OCI-LY1 (cell line): ENCODE results near the gene VPS54.

Experiments used
- H2AFZ ChIP-seq: fragments of 200-600 bp; sonication (generic), shearing (Covaris generic); 2 replicates; pipeline ENCODE4 v1.6.0; 2014; ENCODE audit warnings: antibody characterized with exemption, mild to moderate bottlenecking, low read length
- H3F3A ChIP-seq: fragments of 200-600 bp; sonication (generic), shearing (Covaris generic); 2 replicates; pipeline ENCODE4 v1.6.0; 2014; ENCODE audit warnings: mild to moderate bottlenecking, antibody characterized with exemption, low read length, moderate library complexity; ENCODE audit not compliant: insufficient read depth
- H3K27ac ChIP-seq: fragments of 200-600 bp; sonication (generic); 2 replicates; pipeline ENCODE4 v1.5.1; 2014; ENCODE audit warnings: low read length, mixed run types, mild to moderate bottlenecking, low read depth; ENCODE audit not compliant: poor library complexity, severe bottlenecking
- H3K27me3 ChIP-seq: fragments of 200-600 bp; sonication (generic); 2 replicates; pipeline ENCODE4 v1.6.0; 2014; ENCODE audit warnings: antibody characterized with exemption, mild to moderate bottlenecking, low read length, moderate library complexity; ENCODE audit not compliant: insufficient read depth
- H3K36me3 ChIP-seq: fragments of 200-600 bp; sonication (generic); 2 replicates; pipeline ENCODE4 v1.6.1; 2014; ENCODE audit warnings: mild to moderate bottlenecking, antibody characterized with exemption, low read length, moderate library complexity, mixed read lengths; ENCODE audit not compliant: insufficient read depth
- H3K4me1 ChIP-seq: fragments of 200-600 bp; sonication (generic); 2 replicates; pipeline ENCODE4 v1.5.1; 2014; ENCODE audit warnings: mild to moderate bottlenecking, low read length, moderate library complexity; ENCODE audit not compliant: insufficient read depth, severe bottlenecking
- H3K4me2 ChIP-seq: fragments of 200-600 bp; sonication (generic), shearing (Covaris generic); 2 replicates; pipeline ENCODE4 v1.6.1; 2014; ENCODE audit warnings: low read length
- H3K4me3 ChIP-seq: fragments of 200-600 bp; sonication (generic); 2 replicates; pipeline ENCODE4 v1.5.1; 2014; ENCODE audit warnings: low read length, low read depth, mild to moderate bottlenecking, mixed read lengths; ENCODE audit not compliant: poor library complexity, severe bottlenecking
- H3K79me2 ChIP-seq: fragments of 200-600 bp; shearing (Covaris generic); 2 replicates; pipeline ENCODE4 v1.6.1; 2016; ENCODE audit warnings: mixed run types, low read length, mixed read lengths; ENCODE audit not compliant: insufficient read depth
- H3K9ac ChIP-seq: fragments of 200-600 bp; sonication (generic), shearing (Covaris generic); 2 replicates; pipeline ENCODE4 v1.6.1; 2014; ENCODE audit warnings: mild to moderate bottlenecking, low read length, mixed read lengths
- H3K9me2 ChIP-seq: fragments of 200-600 bp; sonication (generic), shearing (Covaris generic); 2 replicates; pipeline ENCODE4 v1.6.1; 2014; ENCODE audit warnings: low read depth, mild to moderate bottlenecking, low read length, mixed read lengths
- H3K9me3 ChIP-seq: fragments of 200-600 bp; shearing (Covaris generic); 2 replicates; pipeline ENCODE4 v1.6.1; 2014; ENCODE audit warnings: low read length, mixed read lengths
- H4K20me1 ChIP-seq: fragments of 200-600 bp; sonication (generic), shearing (Covaris generic); 2 replicates; pipeline ENCODE4 v1.6.0; 2016; ENCODE audit warnings: mild to moderate bottlenecking, low read length; ENCODE audit not compliant: insufficient read depth
- CTCF ChIP-seq: fragments of 200-600 bp; sonication (generic), shearing (Covaris generic); IDR thresholded peaks from 2 replicates; pipeline ENCODE4 v1.5.1; 2017; ENCODE audit warnings: mild to moderate bottlenecking, antibody characterized with exemption, low read length, moderate library complexity, mixed read lengths
- EZH2 ChIP-seq: fragments of 200-600 bp; sonication (generic), shearing (Covaris generic); IDR thresholded peaks from 2 replicates; pipeline ENCODE4 v1.8.0; 2017; ENCODE audit warnings: borderline replicate concordance, mixed run types, mild to moderate bottlenecking, antibody characterized with exemption, low read length, moderate library complexity, mixed read lengths

The VPS54 gene

GRCh38 chr2:63882395-63883105, 136.7 kb downstream of the VPS54 start:
- H3K36me3 ChIP-seq: peaks cover 67% of the 10 kb centered on the region
- H3K4me3 ChIP-seq: no peak overlapping the region
- no peaks in the 10 kb centered on the region for H4K20me1 ChIP-seq
- no peaks in the 10 kb centered on the region for H3K27me3 ChIP-seq
- TF ChIP-seq CTCF: no peak
- 0 out of 2 replicates have a peak, but pooled peaks cover under 1% of the 10 kb centered on the region for H3F3A ChIP-seq
- H3K4me1 ChIP-seq: no peaks in the 10 kb centered on the region
- no peak overlapping the region for H3K27ac ChIP-seq
- H3K9ac ChIP-seq: no peak overlapping the region
- no peak overlapping the region for H2AFZ ChIP-seq
- H3K4me2 ChIP-seq: no peak overlapping the region
- H3K79me2 ChIP-seq: peaks cover 7% of the 10 kb centered on the region; the same call in 1 of the 2 replicates
- H3K9me2 ChIP-seq: no peaks in the 10 kb centered on the region
- H3K9me3 ChIP-seq: no peaks in the 10 kb centered on the region

GRCh38 chr2:63881205-63881604, 138.0 kb downstream of the VPS54 start:
- H3K4me1 ChIP-seq: no peaks in the 10 kb centered on the region
- peaks cover 62% of the 10 kb centered on the region for H3K36me3 ChIP-seq
- H3K9me2 ChIP-seq: no peaks in the 10 kb centered on the region
- peaks cover 10% of the 10 kb centered on the region; the same call in 1 of the 2 replicates for H3K79me2 ChIP-seq
- H3K27ac ChIP-seq: no peak overlapping the region
- no peaks in the 10 kb centered on the region for H3F3A ChIP-seq
- H2AFZ ChIP-seq: no peak overlapping the region
- H4K20me1 ChIP-seq: no peaks in the 10 kb centered on the region
- no peak overlapping the region for H3K4me2 ChIP-seq
- no peaks in the 10 kb centered on the region for H3K9me3 ChIP-seq
- H3K9ac ChIP-seq: no peak overlapping the region
- no peaks in the 10 kb centered on the region for H3K27me3 ChIP-seq
- H3K4me3 ChIP-seq: no peak overlapping the region
- TF ChIP-seq EZH2 (no peak), CTCF (no peak)

- no peaks in the 10 kb centered on the region for H3K9me3 ChIP-seq
Observed at GRCh38 chr2:63880625-63881024, 138.6 kb downstream of the VPS54 start.

More at GRCh38 chr2:63880625-63881024, 138.6 kb downstream of the VPS54 start:
- TF ChIP-seq CTCF (no peak), EZH2 (no peak)
- no peak overlapping the region for H3K4me3 ChIP-seq
- H3K27ac ChIP-seq: no peak overlapping the region
- no peaks in the 10 kb centered on the region for H4K20me1 ChIP-seq
- no peaks in the 10 kb centered on the region for H3K27me3 ChIP-seq
- no peak overlapping the region for H3K4me2 ChIP-seq
- H3F3A ChIP-seq: no peaks in the 10 kb centered on the region
- H3K36me3 ChIP-seq: peaks cover 57% of the 10 kb centered on the region
- peaks cover 10% of the 10 kb centered on the region; the same call in 1 of the 2 replicates for H3K79me2 ChIP-seq
- H2AFZ ChIP-seq: no peak overlapping the region
- no peaks in the 10 kb centered on the region for H3K4me1 ChIP-seq
- no peak overlapping the region for H3K9ac ChIP-seq
- no peaks in the 10 kb centered on the region for H3K9me2 ChIP-seq
